GM23248 (cell line): ENCODE results near the gene RBPJL. TPM values are rescaled to one million over a fixed set of nuclear protein-coding genes. Genes with fewer than 3 reads are reported as not detected.

Experiments used
- DNase-seq: peaks from one replicate; pipeline ENCODE4 v3.0.0-alpha.2; 2015
- H2AFZ ChIP-seq: fragments of 200-600 bp; sonication (generic); 2 replicates; pipeline ENCODE4 v1.6.1; 2016; ENCODE audit warnings: antibody characterized with exemption
- H3F3A ChIP-seq: fragments of 200-600 bp; sonication (generic); 2 replicates; pipeline ENCODE4 v1.6.1; 2016; ENCODE audit warnings: mild to moderate bottlenecking, antibody characterized with exemption, mixed run types; ENCODE audit not compliant: insufficient read depth
- H3K27ac ChIP-seq: fragments of 200-600 bp; sonication (generic); 2 replicates; pipeline ENCODE4 v1.5.1; 2016; ENCODE audit warnings: mild to moderate bottlenecking
- H3K27me3 ChIP-seq: fragments of 200-600 bp; sonication (generic); replicated peaks from 2 replicates; pipeline ENCODE4 v1.6.1; 2016; ENCODE audit warnings: mild to moderate bottlenecking; ENCODE audit not compliant: insufficient read depth
- H3K36me3 ChIP-seq: fragments of 200-600 bp; sonication (generic); 2 replicates; pipeline ENCODE4 v1.6.1; 2016; ENCODE audit warnings: low read depth, mild to moderate bottlenecking
- H3K4me1 ChIP-seq: fragments of 200-600 bp; sonication (generic); 2 replicates; pipeline ENCODE4 v1.6.1; 2016; ENCODE audit warnings: mild to moderate bottlenecking; ENCODE audit not compliant: insufficient read depth
- H3K4me2 ChIP-seq: fragments of 200-600 bp; sonication (generic); one replicate; pipeline ENCODE4 v1.6.1; 2016; ENCODE audit warnings: mild to moderate bottlenecking; ENCODE audit not compliant: unreplicated experiment
- H3K4me3 ChIP-seq: fragments of 200-600 bp; sonication (generic); 2 replicates; pipeline ENCODE4 v1.5.1; 2016; ENCODE audit warnings: mild to moderate bottlenecking
- H3K79me2 ChIP-seq: fragments of 200-600 bp; sonication (generic); 2 replicates; pipeline ENCODE4 v1.6.1; 2016; ENCODE audit warnings: mild to moderate bottlenecking; ENCODE audit not compliant: insufficient read depth
- H3K9ac ChIP-seq: fragments of 200-600 bp; sonication (generic); 2 replicates; pipeline ENCODE4 v1.6.1; 2016; ENCODE audit warnings: mild to moderate bottlenecking
- H3K9me2 ChIP-seq: fragments of 200-600 bp; sonication (generic); 2 replicates; pipeline ENCODE4 v1.6.1; 2016; ENCODE audit warnings: mixed run types, mild to moderate bottlenecking, moderate library complexity; ENCODE audit not compliant: insufficient read depth
- H3K9me3 ChIP-seq: fragments of 200-600 bp; sonication (generic); one replicate; pipeline ENCODE4 v1.6.1; 2017; ENCODE audit warnings: low read depth
- H4K20me1 ChIP-seq: fragments of 200-600 bp; sonication (generic); 2 replicates; pipeline ENCODE4 v1.6.0; 2016; ENCODE audit not compliant: insufficient read depth
- EZH2 ChIP-seq: fragments of 200-600 bp; sonication (generic); IDR thresholded peaks from 2 replicates; pipeline ENCODE4 v1.6.1; 2018; ENCODE audit warnings: antibody characterized with exemption, mild to moderate bottlenecking; ENCODE audit not compliant: insufficient read depth, poor library complexity, severe bottlenecking
- EZH2phosphoT487 ChIP-seq: fragments of 200-600 bp; sonication (generic); IDR thresholded peaks from 2 replicates; pipeline ENCODE4 v1.6.1; 2018; ENCODE audit warnings: antibody characterized with exemption, moderate library complexity, mild to moderate bottlenecking, low read depth; ENCODE audit not compliant: insufficient read depth
- WGBS, 2 experiments: methylation state at CpG; one replicate each; pipeline ENCODE4 v1.1.6; 2015 to 2017; ENCODE audit warnings: low lambda C conversion rate in 2 of 2, low coverage in 1 of 2; ENCODE audit errors: missing lambda C conversion rate in 2 of 2; 5-methylcytosine and 5-hydroxymethylcytosine counted together
- in situ Hi-C: fragments of 300-500 bp; cut with MboI; formaldehyde crosslinking; loops from 2 replicates; pipeline ENCODE4 v1.15.0; 2020
- polyA plus RNA-seq: library from polyadenylated mRNA; unstranded; fragments of >200 nt; fragmentation: Nextera tagmentation; extraction: Ambion mirVana; gene quantifications from 2 replicates; pipeline ENCODE4 v1.2.1, GENCODE V29; 2016
- total RNA-seq: library from RNA; depleted of rRNA; stranded (reverse); fragments of >200 nt; shearing (Covaris generic); gene quantifications from 2 replicates; pipeline ENCODE4 v1.2.3, GENCODE V29; 2014

RBPJL gene
- total and polyA plus RNA-seq, 2 experiments from 2014 or later: not detected

DNA sequence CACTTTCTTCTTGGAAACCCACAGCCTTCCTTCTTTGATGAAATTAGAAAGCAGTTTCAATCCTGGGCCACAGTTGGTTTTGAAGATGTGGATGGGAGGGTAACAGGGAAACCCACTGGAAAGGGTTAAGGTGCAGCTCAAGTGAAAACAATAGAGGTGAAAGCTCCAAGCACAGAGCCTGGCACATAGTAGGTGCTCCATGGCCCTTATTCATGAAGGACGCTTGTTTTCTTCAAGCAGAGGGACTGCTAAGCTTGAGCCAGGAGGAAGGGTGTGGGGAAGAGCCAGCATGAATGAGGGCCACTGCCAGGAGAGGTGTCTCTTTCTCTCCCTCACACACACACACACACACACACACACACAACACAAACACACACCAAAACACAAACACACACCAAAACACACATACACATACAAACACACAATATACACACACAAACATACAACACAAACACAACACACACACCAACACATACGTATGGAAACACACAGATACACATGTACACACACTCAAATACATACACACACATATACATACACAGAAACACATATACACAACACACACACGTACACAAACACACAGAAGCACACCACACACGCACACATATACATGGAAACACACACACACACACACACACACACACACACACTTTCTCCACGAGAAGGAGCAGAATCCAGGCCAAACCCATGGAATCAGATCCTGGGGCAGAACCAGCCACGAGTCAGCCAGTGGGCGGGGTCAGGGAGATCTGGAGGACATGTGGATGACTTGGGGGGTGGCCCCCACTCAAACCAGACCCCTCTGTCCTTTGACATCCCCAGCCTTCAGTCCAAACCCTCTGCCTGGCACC, 23.7 kb upstream of the RBPJL start:
- no peaks in the 10 kb centered on the region for H3K36me3 ChIP-seq
- no peak overlapping the region for H3K9ac ChIP-seq
- peaks cover 9% of the 10 kb centered on the region; the same call in 1 of the 2 replicates for H3K4me1 ChIP-seq
- no peaks in the 10 kb centered on the region for H3K9me3 ChIP-seq
- H3K79me2 ChIP-seq: no peaks in the 10 kb centered on the region
- no peaks in the 10 kb centered on the region for H3K9me2 ChIP-seq
- WGBS, 2 experiments: 33 to 39% methylated on average over 7 of the region's 7 CpGs
- H3K4me2 ChIP-seq: no peak overlapping the region
- no peak overlapping the region for H2AFZ ChIP-seq
- no peak overlapping the region for H3K4me3 ChIP-seq
- TF ChIP-seq EZH2 (no peak), EZH2phosphoT487 (no peak)
- no peaks in the 10 kb centered on the region for H4K20me1 ChIP-seq
- peaks cover 23% of the 10 kb centered on the region; the same call in 1 of the 2 replicates for H3K27me3 ChIP-seq
- H3F3A ChIP-seq: no peaks in the 10 kb centered on the region
- H3K27ac ChIP-seq: no peak overlapping the region
- in situ Hi-C loops: loop anchor here (25.0 kb wide), 1 partner anchor 246 kb away; no protein-coding TSS in a partner anchor
- peak; percentile 40 for DNase-seq

- H3F3A ChIP-seq: no peaks in the 10 kb centered on the region
- no peak overlapping the region for H2AFZ ChIP-seq
- in situ Hi-C loops: loop anchor here (25.0 kb wide), 1 partner anchor 246 kb away; no protein-coding TSS in a partner anchor
- no peaks in the 10 kb centered on the region for H4K20me1 ChIP-seq
- H3K9me2 ChIP-seq: no peaks in the 10 kb centered on the region
- H3K27ac ChIP-seq: no peak overlapping the region
- no peaks in the 10 kb centered on the region for H3K79me2 ChIP-seq
- H3K4me2 ChIP-seq: no peak overlapping the region
- H3K9me3 ChIP-seq: no peaks in the 10 kb centered on the region
- 7 to 8% methylated on average over 4 of the region's 4 CpGs for WGBS, 2 experiments
- no peak for TF ChIP-seq EZH2
- peaks cover 9% of the 10 kb centered on the region; the same call in 1 of the 2 replicates for H3K4me1 ChIP-seq
- H3K9ac ChIP-seq: no peak overlapping the region
- peak; percentile 61 for DNase-seq
- no peaks in the 10 kb centered on the region for H3K36me3 ChIP-seq
- no peak overlapping the region for H3K4me3 ChIP-seq
- peaks cover 21% of the 10 kb centered on the region; the same call in 1 of the 2 replicates for H3K27me3 ChIP-seq
Measured at GRCh38 chr20:45283551-45284057, 23.0 kb upstream of the RBPJL start.

GRCh38 chr20:45288376-45288775, 18.3 kb upstream of the RBPJL start:
- in situ Hi-C loops: loop anchor here (25.0 kb wide), 1 partner anchor 251 kb away; no protein-coding TSS in a partner anchor
- Histone ChIP-seq H3K4me3 (no peak overlapping the region), H3K9me3 (no peaks in the 10 kb centered on the region), H3K9ac (no peak overlapping the region), H3K4me1 (peaks cover 7% of the 10 kb centered on the region; the same call in 1 of the 2 replicates), H3K9me2 (no peaks in the 10 kb centered on the region), H3K27me3 (peaks cover 18% of the 10 kb centered on the region; the same call in 1 of the 2 replicates), H3K27ac (no peak overlapping the region), H2AFZ (no peak overlapping the region), H4K20me1 (no peaks in the 10 kb centered on the region), H3K36me3 (no peaks in the 10 kb centered on the region), H3K4me2 (no peak overlapping the region), H3F3A (no peaks in the 10 kb centered on the region), H3K79me2 (no peaks in the 10 kb centered on the region)
- no peak for DNase-seq
- no peak for TF ChIP-seq EZH2phosphoT487
- 72 to 75% methylated on average over 4 of the region's 4 CpGs for WGBS, 2 experiments

- Histone ChIP-seq H3K79me2 (no peaks in the 10 kb centered on the region), H2AFZ (no peak overlapping the region), H3K36me3 (no peaks in the 10 kb centered on the region), H3K4me1 (peaks cover 2% of the 10 kb centered on the region; the same call in 1 of the 2 replicates), H3F3A (no peaks in the 10 kb centered on the region), H4K20me1 (no peaks in the 10 kb centered on the region), H3K9me3 (no peaks in the 10 kb centered on the region), H3K27ac (no peak overlapping the region), H3K4me2 (no peak overlapping the region), H3K27me3 (peaks cover 18% of the 10 kb centered on the region; the same call in 1 of the 2 replicates), H3K4me3 (no peak overlapping the region), H3K9ac (no peak overlapping the region), H3K9me2 (no peaks in the 10 kb centered on the region)
- no peak for DNase-seq
- TF ChIP-seq EZH2 (no peak), EZH2phosphoT487 (no peak)
- in situ Hi-C loops: loop anchor here (25.0 kb wide), 1 partner anchor 252 kb away; no protein-coding TSS in a partner anchor
- WGBS, 2 experiments: 83 to 85% methylated on average over 5 of the region's 5 CpGs
Measured at GRCh38 chr20:45288860-45289259, 17.8 kb upstream of the RBPJL start.
